GM12865 (cell line): ENCODE results near the gene STIM2.

Experiments used
- DNase-seq: peaks from one replicate; pipeline ENCODE4 v3.0.0; 2010; ENCODE audit warnings: low read depth
- H3K4me3 ChIP-seq: 2 replicates; pipeline ENCODE4 v1.5.1; 2011; ENCODE audit warnings: mild to moderate bottlenecking, low read depth, low read length, control low read depth
- CTCF ChIP-seq: IDR thresholded peaks from 2 replicates; pipeline ENCODE4 v1.5.1; 2011; ENCODE audit warnings: low read length, control low read depth, low read depth, inconsistent platforms; ENCODE audit not compliant: insufficient read depth; ENCODE audit errors: missing control alignments

STIM2 gene

GRCh38 chr4:27066591-27066990, 205.9 kb downstream of the STIM2 start:
- no peak overlapping the region for H3K4me3 ChIP-seq
- no peak for DNase-seq
- TF ChIP-seq CTCF, result no peak

- no peak for DNase-seq
- no peak overlapping the region for H3K4me3 ChIP-seq
- no peak for TF ChIP-seq CTCF
These were observed 207.7 kb downstream of the STIM2 start for GRCh38 chr4:27068151-27068867.
